OCI-LY3 (cell line): Measurements from ENCODE around the gene ROR1.

Source experiments
- EZH2phosphoT487 ChIP-seq: fragments of 200-600 bp; shearing (Covaris generic); IDR thresholded peaks from 2 replicates; pipeline ENCODE4 v1.6.1; 2018; ENCODE audit warnings: antibody characterized with exemption, mixed run types, low read depth
- TF ChIP-seq, protein P1 (sequence below): fragments of 200-600, 300-600 bp; sonication (generic); IDR thresholded peaks from 2 replicates; pipeline ENCODE4 v1.5.1; 2014; ENCODE audit warnings: antibody characterized with exemption, low read length, low read depth

GRCh38 chr1:63887809-63888208 is 114.0 kb downstream of the ROR1 start:
- TF ChIP-seq, protein P1, sequence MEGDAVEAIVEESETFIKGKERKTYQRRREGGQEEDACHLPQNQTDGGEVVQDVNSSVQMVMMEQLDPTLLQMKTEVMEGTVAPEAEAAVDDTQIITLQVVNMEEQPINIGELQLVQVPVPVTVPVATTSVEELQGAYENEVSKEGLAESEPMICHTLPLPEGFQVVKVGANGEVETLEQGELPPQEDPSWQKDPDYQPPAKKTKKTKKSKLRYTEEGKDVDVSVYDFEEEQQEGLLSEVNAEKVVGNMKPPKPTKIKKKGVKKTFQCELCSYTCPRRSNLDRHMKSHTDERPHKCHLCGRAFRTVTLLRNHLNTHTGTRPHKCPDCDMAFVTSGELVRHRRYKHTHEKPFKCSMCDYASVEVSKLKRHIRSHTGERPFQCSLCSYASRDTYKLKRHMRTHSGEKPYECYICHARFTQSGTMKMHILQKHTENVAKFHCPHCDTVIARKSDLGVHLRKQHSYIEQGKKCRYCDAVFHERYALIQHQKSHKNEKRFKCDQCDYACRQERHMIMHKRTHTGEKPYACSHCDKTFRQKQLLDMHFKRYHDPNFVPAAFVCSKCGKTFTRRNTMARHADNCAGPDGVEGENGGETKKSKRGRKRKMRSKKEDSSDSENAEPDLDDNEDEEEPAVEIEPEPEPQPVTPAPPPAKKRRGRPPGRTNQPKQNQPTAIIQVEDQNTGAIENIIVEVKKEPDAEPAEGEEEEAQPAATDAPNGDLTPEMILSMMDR: no peak
- TF ChIP-seq EZH2phosphoT487: no peak
